Measurements from ENCODE around the gene SOX4. TPM values are rescaled to one million over a fixed set of nuclear protein-coding genes. Genes with fewer than 3 reads are reported as not detected.

The SOX4 gene
- polyA plus RNA-seq, 1 donor (not counting 4 experiments of a cell fraction or from before 2014, with no cell fraction given) = 16.3 TPM

DNA sequence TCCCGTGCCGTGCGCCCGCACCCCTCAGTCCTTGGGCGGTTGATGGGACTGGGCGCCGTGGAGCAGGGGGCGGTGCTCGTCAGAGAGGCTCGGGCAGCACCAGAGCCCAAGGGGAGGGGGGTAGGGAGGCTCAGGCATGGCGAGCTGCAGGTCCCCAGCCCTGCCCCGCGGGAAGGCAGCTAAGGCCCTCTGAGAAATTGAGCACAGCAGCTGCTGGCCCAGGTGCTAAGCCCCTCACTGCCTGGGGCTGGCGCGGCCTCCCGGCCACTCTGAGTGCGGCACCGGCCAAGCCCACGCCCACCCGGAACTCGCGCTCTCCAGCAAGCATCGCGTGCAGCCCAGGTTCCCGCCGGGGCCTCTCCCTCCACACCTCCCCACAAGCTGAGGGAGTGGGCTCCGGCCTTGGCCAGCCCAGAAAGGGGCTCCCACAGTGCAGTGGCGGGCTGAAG, 16.4 kb downstream of the SOX4 start:
- H3K36me3 ChIP-seq (ENCODE audit: control insufficient read depth in 2 of 2, extremely low read depth in 1 of 2, insufficient read depth in 2 of 2, low read length in 2 of 2) = no peaks in the 10 kb centered on the region
- H3K79me2 ChIP-seq (ENCODE audit: control insufficient read depth, insufficient read depth, low read length) = no peaks in the 10 kb centered on the region
- H2AFZ ChIP-seq (ENCODE audit: control insufficient read depth, low read length) = no peak overlapping the region
- no peaks in the 10 kb centered on the region for H3K27me3 ChIP-seq (ENCODE audit: control insufficient read depth, extremely low read depth, insufficient read depth, low read length)
- no peak for DNase-seq (ENCODE audit: low read depth, low spot score)
- no peak for FAIRE-seq
- dilution Hi-C loops (cut with MboI; ENCODE audit: extremely low pct_ligation_motif_present, low sequenced_read_pairs) = no loop called here
- no peak overlapping the region for H3K4me2 ChIP-seq (ENCODE audit: control insufficient read depth, extremely low read depth, insufficient read depth, low read depth, low read length)
- no peak overlapping the region for H3K4me3 ChIP-seq (ENCODE audit: control insufficient read depth in 2 of 3, extremely low read depth in 1 of 3, insufficient read depth in 2 of 3, low read depth in 1 of 3, low read length in 3 of 3)
- H3K9ac ChIP-seq (ENCODE audit: control insufficient read depth, extremely low read depth, insufficient read depth, low read length) = no peak overlapping the region
- no peaks in the 10 kb centered on the region for H4K20me1 ChIP-seq (ENCODE audit: control insufficient read depth, extremely low read depth, insufficient read depth, low read length)
- TF ChIP-seq EZH2 (IDR thresholded peaks at IDR 0.05; ENCODE audit: low read length) = no peak
- TF ChIP-seq, protein P1, sequence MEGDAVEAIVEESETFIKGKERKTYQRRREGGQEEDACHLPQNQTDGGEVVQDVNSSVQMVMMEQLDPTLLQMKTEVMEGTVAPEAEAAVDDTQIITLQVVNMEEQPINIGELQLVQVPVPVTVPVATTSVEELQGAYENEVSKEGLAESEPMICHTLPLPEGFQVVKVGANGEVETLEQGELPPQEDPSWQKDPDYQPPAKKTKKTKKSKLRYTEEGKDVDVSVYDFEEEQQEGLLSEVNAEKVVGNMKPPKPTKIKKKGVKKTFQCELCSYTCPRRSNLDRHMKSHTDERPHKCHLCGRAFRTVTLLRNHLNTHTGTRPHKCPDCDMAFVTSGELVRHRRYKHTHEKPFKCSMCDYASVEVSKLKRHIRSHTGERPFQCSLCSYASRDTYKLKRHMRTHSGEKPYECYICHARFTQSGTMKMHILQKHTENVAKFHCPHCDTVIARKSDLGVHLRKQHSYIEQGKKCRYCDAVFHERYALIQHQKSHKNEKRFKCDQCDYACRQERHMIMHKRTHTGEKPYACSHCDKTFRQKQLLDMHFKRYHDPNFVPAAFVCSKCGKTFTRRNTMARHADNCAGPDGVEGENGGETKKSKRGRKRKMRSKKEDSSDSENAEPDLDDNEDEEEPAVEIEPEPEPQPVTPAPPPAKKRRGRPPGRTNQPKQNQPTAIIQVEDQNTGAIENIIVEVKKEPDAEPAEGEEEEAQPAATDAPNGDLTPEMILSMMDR (optimal IDR thresholded peaks at IDR 0.05 in 1 of 3, IDR thresholded peaks at IDR 0.05 in 1 of 3, conservative IDR thresholded peaks at IDR 0.05 in 1 of 3; ENCODE audit: extremely low read depth in 1 of 3, insufficient read depth in 2 of 3, low read length in 3 of 3) = no peak
- no peaks in the 10 kb centered on the region for H3K9me1 ChIP-seq (ENCODE audit: control insufficient read depth, extremely low read depth, insufficient read depth, low read length)
- no peaks in the 10 kb centered on the region for H3K4me1 ChIP-seq (ENCODE audit: control insufficient read depth, extremely low read depth, insufficient read depth, low read length)
- H3K9me3 ChIP-seq (ENCODE audit: control insufficient read depth, low read depth, low read length) = no peaks in the 10 kb centered on the region
- no peak overlapping the region for H3K27ac ChIP-seq (ENCODE audit: control insufficient read depth, insufficient read depth, low read length)

DNA sequence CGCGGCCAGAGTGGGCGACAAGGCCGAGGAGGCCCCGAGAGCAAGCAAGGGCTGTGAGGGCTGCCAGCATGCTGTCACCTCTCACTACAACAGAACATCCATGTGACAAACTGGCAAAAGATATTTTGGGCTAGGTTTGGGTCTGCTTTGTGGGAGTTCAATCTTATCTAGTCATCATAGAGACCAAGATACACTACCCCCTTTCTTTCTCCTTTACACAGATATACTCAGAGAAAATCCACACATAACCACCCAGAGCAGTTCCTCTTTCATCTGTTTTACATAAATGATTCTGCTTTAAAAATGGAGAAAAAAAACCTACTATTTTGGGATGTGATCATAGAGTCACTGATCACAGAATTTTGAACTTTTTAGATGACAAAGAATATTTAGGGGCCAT, 16.8 kb downstream of the SOX4 start:
- Histone ChIP-seq H3K9me3 (ENCODE audit: control insufficient read depth, low read depth, low read length) (no peaks in the 10 kb centered on the region), H3K79me2 (ENCODE audit: control insufficient read depth, insufficient read depth, low read length) (no peaks in the 10 kb centered on the region), H3K9me1 (ENCODE audit: control insufficient read depth, extremely low read depth, insufficient read depth, low read length) (no peaks in the 10 kb centered on the region), H3K27ac (ENCODE audit: control insufficient read depth, insufficient read depth, low read length) (no peak overlapping the region), H3K4me3 (ENCODE audit: control insufficient read depth in 2 of 3, extremely low read depth in 1 of 3, insufficient read depth in 2 of 3, low read depth in 1 of 3, low read length in 3 of 3) (no peak overlapping the region), H4K20me1 (ENCODE audit: control insufficient read depth, extremely low read depth, insufficient read depth, low read length) (no peaks in the 10 kb centered on the region), H2AFZ (ENCODE audit: control insufficient read depth, low read length) (no peak overlapping the region), H3K9ac (ENCODE audit: control insufficient read depth, extremely low read depth, insufficient read depth, low read length) (no peak overlapping the region), H3K36me3 (ENCODE audit: control insufficient read depth in 2 of 2, extremely low read depth in 1 of 2, insufficient read depth in 2 of 2, low read length in 2 of 2) (no peaks in the 10 kb centered on the region), H3K4me1 (ENCODE audit: control insufficient read depth, extremely low read depth, insufficient read depth, low read length) (no peaks in the 10 kb centered on the region), H3K27me3 (ENCODE audit: control insufficient read depth, extremely low read depth, insufficient read depth, low read length) (no peaks in the 10 kb centered on the region), H3K4me2 (ENCODE audit: control insufficient read depth, extremely low read depth, insufficient read depth, low read depth, low read length) (no peak overlapping the region)
- FAIRE-seq = no peak
- TF ChIP-seq, protein P1 (optimal IDR thresholded peaks at IDR 0.05 in 1 of 3, IDR thresholded peaks at IDR 0.05 in 1 of 3, conservative IDR thresholded peaks at IDR 0.05 in 1 of 3; ENCODE audit: extremely low read depth in 1 of 3, insufficient read depth in 2 of 3, low read length in 3 of 3) = no peak
- TF ChIP-seq EZH2 (IDR thresholded peaks at IDR 0.05; ENCODE audit: low read length) = no peak
- DNase-seq (ENCODE audit: low read depth, low spot score) = no peak
- dilution Hi-C loops (cut with MboI; ENCODE audit: extremely low pct_ligation_motif_present, low sequenced_read_pairs) = no loop called here
